ENCODE measurements around the gene TMEM234. TPM values are rescaled to one million over a fixed set of nuclear protein-coding genes. Genes with fewer than 3 reads are reported as not detected.

TMEM234 gene
- total and polyA plus RNA-seq, 2 of the 8 experiments (the other 6 are each of a cell fraction or from before 2014, with no cell fraction given), result 8.7 to 8.9 TPM

DNA sequence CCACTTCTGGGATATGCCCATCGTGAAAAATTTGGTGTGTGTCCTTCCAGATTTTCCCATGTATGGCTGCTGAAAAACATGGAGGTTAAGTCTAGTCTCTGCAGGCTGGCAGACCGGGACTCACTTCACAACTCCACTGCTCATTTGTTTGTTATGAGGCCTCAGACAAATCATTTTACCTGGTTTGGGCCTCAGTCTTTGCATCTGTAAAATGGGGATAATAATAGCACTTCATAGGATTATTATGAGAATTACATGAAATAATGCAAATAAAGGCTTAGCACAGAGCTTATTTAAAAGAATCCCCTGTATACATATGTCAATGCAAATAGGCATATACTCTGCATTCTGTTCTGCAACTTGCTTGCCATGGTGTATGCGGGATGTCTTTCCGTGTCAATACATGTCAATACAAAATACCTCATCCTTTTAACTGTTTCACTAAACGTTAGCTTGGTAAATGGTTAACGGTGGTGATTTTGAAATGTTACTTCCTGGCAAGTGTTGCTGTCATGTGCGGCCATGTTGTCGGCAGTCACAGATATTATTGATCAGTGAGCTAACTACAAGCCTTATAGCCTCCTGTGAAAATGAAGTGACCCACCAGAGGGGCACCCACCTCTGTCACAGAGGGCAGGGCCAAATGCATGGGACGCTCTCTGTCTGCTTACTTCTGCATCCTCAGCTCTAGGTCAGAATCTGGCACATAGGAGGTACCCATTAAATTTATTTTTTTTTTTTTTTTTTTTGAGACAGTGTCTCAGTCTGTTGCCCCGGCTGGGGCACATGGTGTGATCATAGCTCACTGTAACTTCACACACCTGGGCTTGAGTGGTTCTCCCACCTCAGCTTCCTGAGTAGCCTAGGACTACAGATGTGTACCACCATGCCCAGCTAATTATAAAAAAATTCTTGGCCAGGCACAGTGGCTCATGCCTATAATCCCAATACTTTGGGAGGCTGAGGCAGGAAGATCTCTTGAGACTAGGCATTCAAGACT lies 33.2 kb upstream of the TMEM234 start:
- FAIRE-seq (no peak), DNase-seq (ENCODE audit: low read depth in 1 of 2, low spot score in 2 of 2) (no peak)
- H2BK20ac ChIP-seq (ENCODE audit: low read length), result no peak overlapping the region
- no peaks in the 10 kb centered on the region; the same call in 1 of the 2 replicates for H3K23me2 ChIP-seq (ENCODE audit: low read depth, low read length)
- no peak overlapping the region for H2AK5ac ChIP-seq (ENCODE audit: low read depth, low read length)
- H3K4ac ChIP-seq (replicated peaks; ENCODE audit: insufficient read length, low read depth, low read length), result no peak overlapping the region
- peaks cover 0 to 4% (median 4%) of the 10 kb centered on the region in 4 experiments; a peak in 4 of 7 replicates for H3K4me1 ChIP-seq (replicated peaks in 1 of 4; ENCODE audit: control insufficient read depth in 3 of 4, insufficient read depth in 4 of 4, low read length in 3 of 4)
- no peak overlapping the region for H3K56ac ChIP-seq (replicated peaks; ENCODE audit: insufficient read length, low read depth, low read length)
- no peak overlapping the region for H3K27ac ChIP-seq (ENCODE audit: low read depth, low read length)
- no peak overlapping the region for H3K14ac ChIP-seq (ENCODE audit: insufficient read length)
- H3K36me3 ChIP-seq (ENCODE audit: control insufficient read depth in 2 of 4, insufficient read depth in 4 of 4, low read length in 3 of 4), result no peaks in the 10 kb centered on the region
- WGBS, 2 experiments (ENCODE audit: extremely low coverage in 1 of 2, insufficient coverage in 1 of 2, insufficient read length in 1 of 2, insufficient replicate concordance in 2 of 2, low coverage in 1 of 2, low lambda C conversion rate in 2 of 2, missing lambda C conversion rate in 1 of 2), result 93% methylated on average over 10 of the region's 10 CpGs; no CpG with 5 or more reads in 1 of the 2 experiments
- no peak overlapping the region for H2BK12ac ChIP-seq (ENCODE audit: low read depth, low read length)
- H2BK5ac ChIP-seq (ENCODE audit: low read depth, low read length), result no peak overlapping the region
- H3K18ac ChIP-seq (ENCODE audit: extremely low read depth, low read length), result no peak overlapping the region
- H2BK15ac ChIP-seq (ENCODE audit: low read length), result no peak overlapping the region
- no peak overlapping the region for H2BK120ac ChIP-seq (replicated peaks; ENCODE audit: low read depth, low read length)
- H3K23ac ChIP-seq (ENCODE audit: insufficient read length), result no peak overlapping the region
- H4K5ac ChIP-seq (ENCODE audit: insufficient read length, low read depth, low read length), result no peak overlapping the region
- no peak overlapping the region for H4K8ac ChIP-seq (ENCODE audit: extremely low read depth, insufficient read depth, low read length)
- H4K91ac ChIP-seq (replicated peaks; ENCODE audit: insufficient read length, low read length), result no peak overlapping the region
- H3K4me2 ChIP-seq (ENCODE audit: insufficient read depth in 1 of 2, low read depth in 2 of 2, low read length in 2 of 2), result no peak overlapping the region
- no peaks in the 10 kb centered on the region for H3K9me3 ChIP-seq (ENCODE audit: insufficient read depth in 2 of 2, low read depth in 1 of 2, low read length in 1 of 2)
- no peaks in the 10 kb centered on the region for H3K79me1 ChIP-seq (ENCODE audit: low read depth, low read length)
- H4K20me1 ChIP-seq (replicated peaks in 1 of 2; ENCODE audit: control insufficient read depth in 1 of 2, insufficient read depth in 2 of 2, low read length in 2 of 2), result no peaks in the 10 kb centered on the region
- H3K27me3 ChIP-seq (replicated peaks in 1 of 4; ENCODE audit: control insufficient read depth in 3 of 4, extremely low read depth in 1 of 4, insufficient read depth in 3 of 4, low read length in 3 of 4), result no peaks in the 10 kb centered on the region; a peak in 1 of 7 replicates
- no peak overlapping the region for H2AFZ ChIP-seq (ENCODE audit: low read length)
- CTCF ChIA-PET (ENCODE audit: partially characterized antibody), result interaction anchor here (0.7 to 0.9 kb wide), 2 partner anchors 9 to 73 kb away, joined by 3 read pairs; no protein-coding TSS in a partner anchor
- no peak overlapping the region for H3K9ac ChIP-seq (replicated peaks in 1 of 4; ENCODE audit: extremely low read depth in 1 of 4, low read depth in 3 of 4, low read length in 3 of 4)
- no peak overlapping the region for H3K4me3 ChIP-seq (ENCODE audit: extremely low read depth in 1 of 4, insufficient read depth in 2 of 4, low read depth in 3 of 4, low read length in 4 of 4)
- POLR2A ChIA-PET (ENCODE audit: partially characterized antibody), result interaction anchor here (0.6 to 1.3 kb wide), 4 partner anchors 10 to 18 kb away, joined by 3 to 4 read pairs (median 4); no protein-coding TSS in a partner anchor
- no peaks in the 10 kb centered on the region for H3K79me2 ChIP-seq (ENCODE audit: control insufficient read depth in 1 of 2, insufficient read depth in 2 of 2, low read length in 2 of 2)
- TF ChIP-seq, protein P1, sequence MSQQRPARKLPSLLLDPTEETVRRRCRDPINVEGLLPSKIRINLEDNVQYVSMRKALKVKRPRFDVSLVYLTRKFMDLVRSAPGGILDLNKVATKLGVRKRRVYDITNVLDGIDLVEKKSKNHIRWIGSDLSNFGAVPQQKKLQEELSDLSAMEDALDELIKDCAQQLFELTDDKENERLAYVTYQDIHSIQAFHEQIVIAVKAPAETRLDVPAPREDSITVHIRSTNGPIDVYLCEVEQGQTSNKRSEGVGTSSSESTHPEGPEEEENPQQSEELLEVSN (IDR thresholded peaks at IDR 0.05), result no peak
- TF ChIP-seq, protein P2, sequence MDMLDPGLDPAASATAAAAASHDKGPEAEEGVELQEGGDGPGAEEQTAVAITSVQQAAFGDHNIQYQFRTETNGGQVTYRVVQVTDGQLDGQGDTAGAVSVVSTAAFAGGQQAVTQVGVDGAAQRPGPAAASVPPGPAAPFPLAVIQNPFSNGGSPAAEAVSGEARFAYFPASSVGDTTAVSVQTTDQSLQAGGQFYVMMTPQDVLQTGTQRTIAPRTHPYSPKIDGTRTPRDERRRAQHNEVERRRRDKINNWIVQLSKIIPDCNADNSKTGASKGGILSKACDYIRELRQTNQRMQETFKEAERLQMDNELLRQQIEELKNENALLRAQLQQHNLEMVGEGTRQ (IDR thresholded peaks at IDR 0.05; ENCODE audit: low read length), result no peak
- TF ChIP-seq GABPA (IDR thresholded peaks at IDR 0.05; ENCODE audit: borderline replicate concordance, insufficient read depth, low read length) (no peak), RFX5 (IDR thresholded peaks at IDR 0.05; ENCODE audit: borderline replicate concordance, low read depth, low read length) (no peak), CEBPB (IDR thresholded peaks at IDR 0.05; ENCODE audit: low read depth, low read length) (no peak), CBX8 (IDR thresholded peaks at IDR 0.05; ENCODE audit: borderline replicate concordance, low read depth, low read length) (no peak), TAF1 (IDR thresholded peaks at IDR 0.05; ENCODE audit: low read depth, low read length) (no peak), SP1 (IDR thresholded peaks at IDR 0.05; ENCODE audit: low read depth, low read length) (no peak), POLR2AphosphoS5 (IDR thresholded peaks at IDR 0.05; ENCODE audit: low read depth, low read length) (no peak), SP2 (IDR thresholded peaks at IDR 0.05; ENCODE audit: low read length) (no peak)

Measured in H1 (cell line).